Loucy (cell line): ENCODE measurements around the gene GABBR2.

Experiments used
- EZH2phosphoT487 ChIP-seq: fragments of 200-600 bp; IDR thresholded peaks from 2 replicates; pipeline ENCODE4 v1.6.1; 2018; ENCODE audit warnings: antibody characterized with exemption, mild to moderate bottlenecking, moderate library complexity, borderline replicate concordance
- TF ChIP-seq, protein P1 (sequence below): fragments of 200-600 bp; sonication (generic); conservative IDR thresholded peaks from 2 replicates; pipeline ENCODE4 v1.5.1; 2014; ENCODE audit warnings: mild to moderate bottlenecking, antibody characterized with exemption, low read length

DNA sequence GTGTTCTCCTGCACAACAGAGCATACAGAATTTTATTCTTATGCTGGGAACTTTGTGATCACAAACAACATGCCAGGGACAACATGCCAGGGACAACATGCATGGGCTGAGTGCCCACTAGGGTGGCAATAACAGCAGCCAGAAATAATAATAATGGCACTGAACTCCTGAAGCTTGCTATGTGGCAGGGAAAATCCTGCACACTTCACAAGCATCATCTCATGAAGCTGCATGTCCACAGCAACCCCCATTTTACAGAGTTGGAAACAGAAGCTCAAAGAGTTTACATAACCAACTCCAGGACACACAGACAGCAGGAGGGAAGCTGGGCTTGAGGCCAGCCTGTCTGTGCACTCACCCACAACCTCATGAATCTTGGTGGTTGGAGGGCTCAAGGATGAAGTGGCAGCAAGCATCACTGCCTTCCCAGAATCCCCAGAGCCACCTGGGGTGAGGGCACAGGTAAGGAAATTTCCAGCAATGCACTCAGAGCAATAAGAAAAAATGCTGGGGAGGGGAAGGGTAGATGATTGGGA lies 111.4 kb downstream of the GABBR2 start:
- TF ChIP-seq, protein P1, sequence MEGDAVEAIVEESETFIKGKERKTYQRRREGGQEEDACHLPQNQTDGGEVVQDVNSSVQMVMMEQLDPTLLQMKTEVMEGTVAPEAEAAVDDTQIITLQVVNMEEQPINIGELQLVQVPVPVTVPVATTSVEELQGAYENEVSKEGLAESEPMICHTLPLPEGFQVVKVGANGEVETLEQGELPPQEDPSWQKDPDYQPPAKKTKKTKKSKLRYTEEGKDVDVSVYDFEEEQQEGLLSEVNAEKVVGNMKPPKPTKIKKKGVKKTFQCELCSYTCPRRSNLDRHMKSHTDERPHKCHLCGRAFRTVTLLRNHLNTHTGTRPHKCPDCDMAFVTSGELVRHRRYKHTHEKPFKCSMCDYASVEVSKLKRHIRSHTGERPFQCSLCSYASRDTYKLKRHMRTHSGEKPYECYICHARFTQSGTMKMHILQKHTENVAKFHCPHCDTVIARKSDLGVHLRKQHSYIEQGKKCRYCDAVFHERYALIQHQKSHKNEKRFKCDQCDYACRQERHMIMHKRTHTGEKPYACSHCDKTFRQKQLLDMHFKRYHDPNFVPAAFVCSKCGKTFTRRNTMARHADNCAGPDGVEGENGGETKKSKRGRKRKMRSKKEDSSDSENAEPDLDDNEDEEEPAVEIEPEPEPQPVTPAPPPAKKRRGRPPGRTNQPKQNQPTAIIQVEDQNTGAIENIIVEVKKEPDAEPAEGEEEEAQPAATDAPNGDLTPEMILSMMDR: no peak
- no peak for TF ChIP-seq EZH2phosphoT487
